ENCODE data around the gene TMEM131L.

Gene TMEM131L

GRCh38 chr4:153679486-153679885 is 213.3 kb downstream of the TMEM131L start:
- Histone ChIP-seq H4K20me1 (ENCODE audit: control insufficient read depth, insufficient read depth, low read depth, low read length) (no peaks in the 10 kb centered on the region), H3K36me3 (ENCODE audit: control insufficient read depth, low read length) (no peaks in the 10 kb centered on the region), H3F3A (ENCODE audit: control insufficient read depth, insufficient read depth) (no peaks in the 10 kb centered on the region), H3K27ac (ENCODE audit: low read depth, low read length) (no peak overlapping the region), H3K9me2 (replicated peaks; ENCODE audit: control insufficient read depth, low read length) (no peaks in the 10 kb centered on the region), H3K27me3 (ENCODE audit: control insufficient read depth, low read length) (peaks cover 26% of the 10 kb centered on the region), H3K4me1 (ENCODE audit: control insufficient read depth, low read length) (no peaks in the 10 kb centered on the region), H3K79me2 (ENCODE audit: control insufficient read depth, low read length) (no peaks in the 10 kb centered on the region), H3K9me3 (ENCODE audit: control insufficient read depth, insufficient read depth, low read length) (peaks cover 7% of the 10 kb centered on the region), H3K4me2 (ENCODE audit: low read length) (no peak overlapping the region), H3K4me3 (ENCODE audit: low read length) (no peak overlapping the region)
- TF ChIP-seq CTCF (IDR thresholded peaks at IDR 0.05; ENCODE audit: low read depth, low read length, poor library complexity, severe bottlenecking): no peak
- no peak for TF ChIP-seq EZH2phosphoT487 (IDR thresholded peaks at IDR 0.05; ENCODE audit: borderline replicate concordance, low read length)

- H4K20me1 ChIP-seq (ENCODE audit: control insufficient read depth, insufficient read depth, low read depth, low read length): no peaks in the 10 kb centered on the region
- no peak overlapping the region for H3K4me3 ChIP-seq (ENCODE audit: low read length)
- H3F3A ChIP-seq (ENCODE audit: control insufficient read depth, insufficient read depth): no peaks in the 10 kb centered on the region
- no peak overlapping the region for H3K27ac ChIP-seq (ENCODE audit: low read depth, low read length)
- no peak for TF ChIP-seq CTCF (IDR thresholded peaks at IDR 0.05; ENCODE audit: low read depth, low read length, poor library complexity, severe bottlenecking)
- TF ChIP-seq EZH2phosphoT487 (IDR thresholded peaks at IDR 0.05; ENCODE audit: borderline replicate concordance, low read length): no peak
- peaks cover 37% of the 10 kb centered on the region for H3K27me3 ChIP-seq (ENCODE audit: control insufficient read depth, low read length)
- H3K79me2 ChIP-seq (ENCODE audit: control insufficient read depth, low read length): no peaks in the 10 kb centered on the region
- peaks cover 29% of the 10 kb centered on the region for H3K9me3 ChIP-seq (ENCODE audit: control insufficient read depth, insufficient read depth, low read length)
- peak overlapping the region; percentile 27; the same call in 1 of the 2 replicates for H3K4me2 ChIP-seq (ENCODE audit: low read length)
- no peaks in the 10 kb centered on the region for H3K9me2 ChIP-seq (replicated peaks; ENCODE audit: control insufficient read depth, low read length)
- no peaks in the 10 kb centered on the region for H3K36me3 ChIP-seq (ENCODE audit: control insufficient read depth, low read length)
- H3K4me1 ChIP-seq (ENCODE audit: control insufficient read depth, low read length): no peaks in the 10 kb centered on the region
These were observed 217.6 kb downstream of the TMEM131L start for GRCh38 chr4:153683763-153684181.

GRCh38 chr4:153684182-153684970 is 218.2 kb downstream of the TMEM131L start, which contains the start of gene TLR2:
Gene TLR2, plus strand, starts transcription at chr4:153684280. Its CDS starts 18,628 bp downstream, at chr4:153702908.
- H3K4me2 ChIP-seq (ENCODE audit: low read length): peak within 1 kb of the TSS; percentile 27; the same call in 1 of the 2 replicates
- peaks cover 37% of the 10 kb centered on the region for H3K27me3 ChIP-seq (ENCODE audit: control insufficient read depth, low read length)
- no peaks in the 10 kb centered on the region for H3K79me2 ChIP-seq (ENCODE audit: control insufficient read depth, low read length)
- peaks cover 31% of the 10 kb centered on the region for H3K9me3 ChIP-seq (ENCODE audit: control insufficient read depth, insufficient read depth, low read length)
- TF ChIP-seq CTCF (IDR thresholded peaks at IDR 0.05; ENCODE audit: low read depth, low read length, poor library complexity, severe bottlenecking) (no peak), EZH2phosphoT487 (IDR thresholded peaks at IDR 0.05; ENCODE audit: borderline replicate concordance, low read length) (peak; percentile 32; the same call in 1 of the 2 replicates)
- H3K27ac ChIP-seq (ENCODE audit: low read depth, low read length): no peak within 1 kb of the TSS
- H3K9me2 ChIP-seq (replicated peaks; ENCODE audit: control insufficient read depth, low read length): no peaks in the 10 kb centered on the region
- H3K4me1 ChIP-seq (ENCODE audit: control insufficient read depth, low read length): no peaks in the 10 kb centered on the region
- no peaks in the 10 kb centered on the region for H3K36me3 ChIP-seq (ENCODE audit: control insufficient read depth, low read length)
- H4K20me1 ChIP-seq (ENCODE audit: control insufficient read depth, insufficient read depth, low read depth, low read length): no peaks in the 10 kb centered on the region
- H3K4me3 ChIP-seq (ENCODE audit: low read length): no peak within 1 kb of the TSS; the same call in 1 of the 2 replicates
- H3F3A ChIP-seq (ENCODE audit: control insufficient read depth, insufficient read depth): no peaks in the 10 kb centered on the region
